ENCODE results near the gene TLX1. TPM values are rescaled to one million over a fixed set of nuclear protein-coding genes. Genes with fewer than 3 reads are reported as not detected.

The TLX1 gene
- total RNA-seq, 4 donors from 2014 or later, result not detected

GRCh38 chr10:101161494-101162299 lies 30.6 kb downstream of the TLX1 start:
- no peak for TF ChIP-seq POLR2A (IDR thresholded peaks at IDR 0.05)
- TF ChIP-seq CTCF (IDR thresholded peaks at IDR 0.05 in 4 of 5, conservative IDR thresholded peaks at IDR 0.05 in 1 of 5), result peak; percentile 84 to 95 (median 86)
- Histone ChIP-seq H3K27ac (no peak overlapping the region), H3K27me3 (peaks cover 10 to 35% (median 20%) of the 10 kb centered on the region in 3 donors), H3K36me3 (no peaks in the 10 kb centered on the region), H3K4me1 (peaks cover 0 to 3% of the 10 kb centered on the region in 2 donors), H3K9me3 (no peaks in the 10 kb centered on the region), H3K4me3 (peak overlapping the region; percentile 24 to 53 (median 33))
- ATAC-seq (peak; percentile 88 to 91), DNase-seq (peak; percentile 34 to 49)
- intact Hi-C loops (cut with DNase I; ENCODE audit: low total_unique reads), result loop anchor here (2.0 kb wide), 1 partner anchor 409 kb away; no protein-coding TSS in a partner anchor
- in situ Hi-C loops (cut with MboI; ENCODE audit: low sequenced_read_pairs in 4 of 4), result no loop called here

GRCh38 chr10:101162677-101163076 lies 31.6 kb downstream of the TLX1 start:
- in situ Hi-C loops (cut with MboI; ENCODE audit: low sequenced_read_pairs in 4 of 4) (no loop called here), intact Hi-C loops (cut with DNase I; ENCODE audit: low total_unique reads) (loop anchor here (2.0 kb wide), 1 partner anchor 408 kb away; no protein-coding TSS in a partner anchor)
- no peaks in the 10 kb centered on the region for H3K9me3 ChIP-seq
- peaks cover 0 to 3% of the 10 kb centered on the region in 2 donors for H3K4me1 ChIP-seq
- no peak overlapping the region for H3K27ac ChIP-seq
- ATAC-seq (no peak), DNase-seq (no peak)
- no peaks in the 10 kb centered on the region for H3K36me3 ChIP-seq
- TF ChIP-seq CTCF (IDR thresholded peaks at IDR 0.05 in 4 of 5, conservative IDR thresholded peaks at IDR 0.05 in 1 of 5), result no peak
- H3K27me3 ChIP-seq, result peaks cover 19 to 32% (median 20%) of the 10 kb centered on the region in 3 donors
- H3K4me3 ChIP-seq, result no peak overlapping the region

GRCh38 chr10:101164020-101164419 lies 32.9 kb downstream of the TLX1 start:
- Histone ChIP-seq H3K27ac (no peak overlapping the region), H3K4me1 (peaks cover 0 to 3% of the 10 kb centered on the region in 2 donors), H3K27me3 (peaks cover 20 to 28% (median 22%) of the 10 kb centered on the region in 3 donors), H3K4me3 (no peak overlapping the region), H3K9me3 (no peaks in the 10 kb centered on the region), H3K36me3 (no peaks in the 10 kb centered on the region)
- DNase-seq (no peak), ATAC-seq (no peak)
- intact Hi-C loops (cut with DNase I; ENCODE audit: low total_unique reads), result no loop called here
- in situ Hi-C loops (cut with MboI; ENCODE audit: low sequenced_read_pairs in 4 of 4), result no loop called here
- TF ChIP-seq POLR2A (IDR thresholded peaks at IDR 0.05) (no peak), CTCF (IDR thresholded peaks at IDR 0.05 in 4 of 5, conservative IDR thresholded peaks at IDR 0.05 in 1 of 5) (no peak)

- H3K27me3 ChIP-seq, result peaks cover 20 to 31% (median 31%) of the 10 kb centered on the region in 3 donors
- DNase-seq (no peak), ATAC-seq (no peak)
- no peaks in the 10 kb centered on the region for H3K36me3 ChIP-seq
- in situ Hi-C loops (cut with MboI; ENCODE audit: low sequenced_read_pairs in 4 of 4) (no loop called here), intact Hi-C loops (cut with DNase I; ENCODE audit: low total_unique reads) (no loop called here)
- H3K4me3 ChIP-seq, result no peak overlapping the region
- no peaks in the 10 kb centered on the region for H3K9me3 ChIP-seq
- H3K4me1 ChIP-seq, result peaks cover 0 to 3% of the 10 kb centered on the region in 2 donors
- TF ChIP-seq CTCF (IDR thresholded peaks at IDR 0.05 in 4 of 5, conservative IDR thresholded peaks at IDR 0.05 in 1 of 5), result no peak
- TF ChIP-seq POLR2A (IDR thresholded peaks at IDR 0.05), result no peak
- H3K27ac ChIP-seq, result no peak overlapping the region
Measured at GRCh38 chr10:101165736-101166135, 34.6 kb downstream of the TLX1 start.
